ENCODE data around the gene NTM.

- no peak for TF ChIP-seq CTCF (IDR thresholded peaks at IDR 0.05)
- no peak for TF ChIP-seq POLR2A (IDR thresholded peaks at IDR 0.05)
Observed at GRCh38 chr11:131704682-131705081, 334.3 kb downstream of the NTM start.

Data from Peyer's patch (tissue), 4 donors.